ENCODE results near the gene MARS1.

GRCh38 chr12:57488402-57489156 lies 711 bp downstream of the MARS1 start:
- TF ChIP-seq POLR2AphosphoS5 (IDR thresholded peaks at IDR 0.05; ENCODE audit: low read depth) (no peak), CTCF (IDR thresholded peaks at IDR 0.05; ENCODE audit: insufficient read depth, low read length) (no peak), GABPA (IDR thresholded peaks at IDR 0.05; ENCODE audit: low read depth) (no peak)

Measured in HL-60 (cell line).